Retinal pigment epithelial cell (primary cell): ENCODE data around the gene TMEM176A.

Experiments used
- DNase-seq: peaks from one replicate; pipeline ENCODE4 v3.0.0-alpha.2; 2010; ENCODE audit warnings: low read depth
- H3K4me3 ChIP-seq: 2 replicates; pipeline ENCODE4 v1.5.1; 2011; ENCODE audit warnings: mild to moderate bottlenecking, low read length, control low read depth, moderate library complexity
- TF ChIP-seq, protein P1 (sequence below): conservative IDR thresholded peaks from 2 replicates; pipeline ENCODE4 v1.5.1; 2011; ENCODE audit warnings: low read depth, low read length, control low read depth, inconsistent platforms

Gene TMEM176A

DNA sequence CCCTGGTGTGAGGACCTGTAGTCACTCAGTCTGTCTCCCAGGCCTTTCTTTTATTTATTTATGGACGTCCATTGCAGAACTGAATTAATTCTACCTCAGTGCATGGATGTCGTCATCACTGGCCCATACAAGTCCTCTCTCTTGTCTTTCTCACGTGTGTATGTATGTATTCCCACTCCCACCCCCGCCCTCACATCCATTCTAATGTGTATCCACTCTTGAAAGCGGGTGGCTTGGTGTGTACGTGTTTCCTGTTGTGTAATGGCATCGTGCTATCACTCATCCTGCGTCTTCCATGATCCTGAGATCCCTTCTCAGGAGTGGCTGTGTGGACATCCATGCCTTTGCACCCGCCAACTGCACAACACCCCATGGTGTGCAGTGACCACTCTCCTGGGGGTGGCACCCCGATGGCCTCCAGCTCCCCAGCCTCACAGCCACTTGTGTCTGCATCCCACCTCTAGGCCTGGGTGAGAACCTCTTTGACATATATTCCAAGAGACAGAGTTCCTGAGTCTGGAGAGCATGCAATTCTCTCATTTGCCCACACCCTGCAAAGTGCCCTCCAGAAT is 48.7 kb downstream of the TMEM176A start:
- TF ChIP-seq, protein P1, sequence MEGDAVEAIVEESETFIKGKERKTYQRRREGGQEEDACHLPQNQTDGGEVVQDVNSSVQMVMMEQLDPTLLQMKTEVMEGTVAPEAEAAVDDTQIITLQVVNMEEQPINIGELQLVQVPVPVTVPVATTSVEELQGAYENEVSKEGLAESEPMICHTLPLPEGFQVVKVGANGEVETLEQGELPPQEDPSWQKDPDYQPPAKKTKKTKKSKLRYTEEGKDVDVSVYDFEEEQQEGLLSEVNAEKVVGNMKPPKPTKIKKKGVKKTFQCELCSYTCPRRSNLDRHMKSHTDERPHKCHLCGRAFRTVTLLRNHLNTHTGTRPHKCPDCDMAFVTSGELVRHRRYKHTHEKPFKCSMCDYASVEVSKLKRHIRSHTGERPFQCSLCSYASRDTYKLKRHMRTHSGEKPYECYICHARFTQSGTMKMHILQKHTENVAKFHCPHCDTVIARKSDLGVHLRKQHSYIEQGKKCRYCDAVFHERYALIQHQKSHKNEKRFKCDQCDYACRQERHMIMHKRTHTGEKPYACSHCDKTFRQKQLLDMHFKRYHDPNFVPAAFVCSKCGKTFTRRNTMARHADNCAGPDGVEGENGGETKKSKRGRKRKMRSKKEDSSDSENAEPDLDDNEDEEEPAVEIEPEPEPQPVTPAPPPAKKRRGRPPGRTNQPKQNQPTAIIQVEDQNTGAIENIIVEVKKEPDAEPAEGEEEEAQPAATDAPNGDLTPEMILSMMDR, result no peak
- no peak overlapping the region for H3K4me3 ChIP-seq
- no peak for DNase-seq

DNA sequence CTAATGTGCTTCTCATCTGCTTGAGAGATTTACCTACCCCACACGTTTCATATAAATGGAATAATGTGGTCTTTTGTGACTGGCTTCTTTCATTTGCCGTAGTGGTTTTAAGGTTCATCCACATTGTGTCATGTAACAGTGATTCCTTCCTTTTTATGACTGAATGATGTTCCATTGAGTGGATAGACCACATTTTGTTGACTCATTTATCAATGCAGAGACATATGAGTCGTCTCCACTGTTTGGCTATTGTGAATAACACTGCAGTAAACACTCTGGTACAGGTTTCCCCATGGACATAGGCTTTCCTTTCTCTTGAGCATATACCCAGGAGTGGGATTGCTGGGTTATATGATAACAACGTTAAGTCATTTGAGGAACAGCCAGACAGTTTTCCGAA is 49.7 kb downstream of the TMEM176A start:
- H3K4me3 ChIP-seq, result no peak overlapping the region
- TF ChIP-seq, protein P1, result no peak
- no peak for DNase-seq

DNA sequence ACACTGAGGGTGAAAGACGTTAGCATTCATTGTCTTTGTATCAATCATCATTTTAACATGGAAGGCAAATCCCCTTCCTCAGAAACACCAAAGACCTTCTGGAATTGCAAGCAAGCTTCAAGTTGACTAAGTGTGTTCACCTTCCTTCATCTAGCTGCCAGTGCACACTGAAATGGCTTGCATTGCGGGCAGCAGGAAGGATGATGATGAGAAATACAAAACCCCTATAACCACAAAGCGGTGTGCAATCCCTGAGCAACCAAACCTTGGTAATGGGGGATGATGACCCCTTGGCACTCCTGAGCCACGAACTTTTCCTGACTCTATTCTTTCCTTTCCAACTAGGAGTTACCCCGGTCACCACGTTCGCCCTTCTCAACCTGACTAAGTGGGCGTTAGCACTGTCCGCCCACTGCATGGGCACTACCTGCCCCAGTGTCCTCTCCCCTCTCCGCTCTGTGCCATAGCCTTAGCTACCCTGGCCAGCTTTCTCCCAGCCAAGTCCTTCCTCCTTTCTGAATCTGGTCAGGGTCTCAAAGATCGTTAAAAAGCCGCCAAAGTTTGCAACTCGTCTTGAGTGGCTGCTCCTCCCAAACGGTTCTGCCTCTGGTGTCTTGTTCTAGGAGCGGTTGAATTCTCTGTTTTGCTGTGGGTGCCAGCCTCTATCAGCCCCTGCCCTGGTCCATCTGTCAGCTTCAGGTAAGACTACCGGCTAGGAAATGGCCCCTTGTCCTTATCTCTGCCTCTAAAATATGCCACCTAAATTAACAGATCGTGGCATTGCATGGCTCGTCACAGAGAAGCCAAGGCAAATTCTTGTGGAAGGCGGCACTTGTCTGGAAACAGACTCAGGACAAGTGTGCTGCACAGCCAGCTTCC is 51.2 kb downstream of the TMEM176A start:
- no peak for DNase-seq
- TF ChIP-seq, protein P1, result no peak
- H3K4me3 ChIP-seq, result no peak overlapping the region

DNA sequence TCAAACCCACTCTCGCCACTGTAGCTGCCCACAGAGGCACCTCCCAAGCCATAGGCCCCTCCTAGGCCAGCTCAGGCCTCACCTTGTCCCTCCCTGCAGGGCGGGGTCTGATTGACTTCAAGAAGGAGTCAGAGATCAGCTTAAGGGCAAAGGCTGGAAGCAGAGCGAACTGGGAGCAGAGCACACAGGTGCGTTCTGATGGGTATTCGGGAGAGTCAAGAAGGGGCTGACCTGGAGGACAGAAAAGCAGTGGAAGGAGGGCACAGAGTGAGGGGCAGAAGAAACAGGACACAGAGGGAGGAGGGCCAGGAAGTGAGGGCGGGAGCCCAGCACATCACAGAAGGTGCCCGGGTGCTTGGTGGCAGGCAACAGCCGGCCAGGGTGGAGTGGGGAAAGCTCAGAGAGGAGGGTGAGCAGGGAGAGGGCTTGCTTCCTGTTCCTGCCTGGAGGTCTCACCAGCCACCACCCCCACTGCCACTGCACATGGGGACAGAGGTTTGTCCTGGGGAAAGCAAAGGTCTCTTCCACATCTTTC is 51.9 kb downstream of the TMEM176A start, which contains the start of gene AOC1:
Gene AOC1 (plus strand): TSS at position 147 of the 535 bp plus-strand sequence. CDS start 3,954 bp downstream, outside the sequence.
- DNase-seq, result no peak
- H3K4me3 ChIP-seq, result no peak within 1 kb of the TSS
- TF ChIP-seq, protein P1, result no peak

DNA sequence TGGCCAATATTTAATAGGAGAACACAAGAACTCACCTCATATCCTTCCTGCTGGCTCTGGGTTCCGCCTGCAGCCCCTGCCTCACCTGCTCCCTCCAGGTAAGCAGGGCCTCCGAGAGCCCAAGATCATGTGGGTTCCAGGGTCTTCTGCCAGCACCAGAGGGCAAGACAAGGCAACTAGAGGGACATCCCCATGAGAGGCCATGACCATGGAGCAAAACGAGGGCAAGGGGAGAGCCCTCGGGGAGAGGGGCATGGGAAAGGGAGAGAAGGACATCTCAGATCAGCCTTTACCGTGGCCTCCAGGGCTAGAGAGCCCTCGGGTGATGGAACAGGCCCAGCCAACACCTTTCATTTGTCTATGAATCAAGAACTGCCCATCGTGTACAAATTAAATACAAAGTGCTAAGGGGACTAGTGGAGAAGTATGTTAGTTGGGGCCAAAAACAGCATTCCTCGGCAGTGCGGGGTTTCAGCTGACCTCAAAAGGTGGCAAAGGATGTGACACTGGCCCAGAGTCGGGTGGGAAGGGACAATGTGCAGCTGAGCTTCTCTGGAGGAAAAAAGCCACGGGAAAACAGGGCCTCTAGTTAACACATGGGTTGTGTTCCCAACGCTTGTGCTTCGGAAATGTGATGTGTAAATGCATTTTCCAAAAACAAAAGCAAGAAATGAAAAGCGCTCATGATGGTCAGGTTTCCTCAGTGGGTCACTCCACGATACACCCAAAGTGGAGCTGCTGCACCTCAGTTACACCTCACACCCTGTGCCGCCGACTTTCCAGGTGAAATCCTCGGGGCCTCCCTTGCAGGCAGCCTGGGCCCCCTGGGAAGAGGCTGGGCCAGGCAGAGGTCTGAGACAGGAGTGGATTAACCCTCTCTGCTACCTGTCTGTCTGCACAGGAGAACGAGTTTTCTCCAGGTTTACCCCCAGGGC is 53.8 kb downstream of the TMEM176A start:
- H3K4me3 ChIP-seq, result no peak overlapping the region
- TF ChIP-seq, protein P1, result no peak
- no peak for DNase-seq
